HEK293T (cell line): Measurements from ENCODE around the gene ESPNL.

Experiments
- FOXA1 ChIP-seq: fragments of 450-650 bp; IDR thresholded peaks from 2 replicates; pipeline ENCODE4 v1.6.1; 2016; ENCODE audit warnings: mild to moderate bottlenecking
- FOXK2 ChIP-seq: fragments of 450-650 bp; IDR thresholded peaks from 2 replicates; pipeline ENCODE4 v1.6.1; 2016; ENCODE audit warnings: mild to moderate bottlenecking
- TF ChIP-seq, protein P1 (sequence below): fragments of 450-650 bp; IDR thresholded peaks from 2 replicates; pipeline ENCODE4 v1.6.1; 2016

DNA sequence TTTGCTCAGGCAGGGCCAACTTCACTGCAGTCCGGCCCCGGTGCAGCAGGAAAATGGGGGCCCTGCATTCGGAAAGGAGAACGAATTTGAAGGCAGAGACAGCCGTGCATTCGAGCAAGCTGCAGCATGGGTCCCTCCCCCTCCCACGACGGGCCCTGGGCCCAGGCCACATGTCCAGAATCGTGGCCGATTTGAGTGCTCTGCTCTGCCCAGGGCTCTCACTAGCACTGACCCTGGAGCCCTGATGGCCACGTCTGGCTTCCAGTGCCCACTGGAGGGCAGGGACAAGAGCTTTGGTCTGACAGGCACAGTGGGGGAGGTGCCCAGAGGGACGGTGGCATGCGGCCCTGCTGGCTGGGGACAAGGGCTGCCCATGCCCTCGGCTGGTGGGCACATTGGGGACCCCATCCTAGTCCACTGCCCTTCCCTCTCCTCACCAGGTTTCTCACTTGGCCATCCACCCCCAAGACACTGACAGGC is 23.9 kb downstream of the ESPNL start:
- TF ChIP-seq FOXK2 = no peak
- TF ChIP-seq FOXA1 = no peak
- TF ChIP-seq, protein P1, sequence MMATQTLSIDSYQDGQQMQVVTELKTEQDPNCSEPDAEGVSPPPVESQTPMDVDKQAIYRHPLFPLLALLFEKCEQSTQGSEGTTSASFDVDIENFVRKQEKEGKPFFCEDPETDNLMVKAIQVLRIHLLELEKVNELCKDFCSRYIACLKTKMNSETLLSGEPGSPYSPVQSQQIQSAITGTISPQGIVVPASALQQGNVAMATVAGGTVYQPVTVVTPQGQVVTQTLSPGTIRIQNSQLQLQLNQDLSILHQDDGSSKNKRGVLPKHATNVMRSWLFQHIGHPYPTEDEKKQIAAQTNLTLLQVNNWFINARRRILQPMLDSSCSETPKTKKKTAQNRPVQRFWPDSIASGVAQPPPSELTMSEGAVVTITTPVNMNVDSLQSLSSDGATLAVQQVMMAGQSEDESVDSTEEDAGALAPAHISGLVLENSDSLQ = no peak
